Hepatocyte (in vitro differentiated cells): ENCODE measurements around the gene MFF. TPM values are rescaled to one million over a fixed set of nuclear protein-coding genes. Genes with fewer than 3 reads are reported as not detected.

Experiments
- DNase-seq: peaks from one replicate; pipeline ENCODE4 v3.0.0-alpha.2; 2016; ENCODE audit warnings: low spot score
- H2AFZ ChIP-seq: fragments of 200-600 bp; sonication (generic); 2 replicates; pipeline ENCODE4 v1.6.0; 2016; ENCODE audit warnings: antibody characterized with exemption, mild to moderate bottlenecking
- H3K27ac ChIP-seq: fragments of 200-600 bp; sonication (generic); 2 replicates; pipeline ENCODE4 v1.5.1; 2016; ENCODE audit warnings: mild to moderate bottlenecking
- H3K27me3 ChIP-seq: fragments of 200-600 bp; sonication (generic); 2 replicates; pipeline ENCODE4 v1.6.1; 2016
- H3K36me3 ChIP-seq: fragments of 200-600 bp; sonication (generic); replicated peaks from 2 replicates; pipeline ENCODE4 v1.5.1; 2016; ENCODE audit warnings: low read depth; ENCODE audit not compliant: insufficient read depth
- H3K4me1 ChIP-seq: fragments of 200-600 bp; sonication (generic); 2 replicates; pipeline ENCODE4 v1.5.1; 2016; ENCODE audit warnings: mild to moderate bottlenecking, moderate library complexity; ENCODE audit not compliant: insufficient read depth
- H3K4me2 ChIP-seq: fragments of 200-600 bp; sonication (generic); 2 replicates; pipeline ENCODE4 v1.6.0; 2016
- H3K4me3 ChIP-seq: fragments of 200-600 bp; sonication (generic); 2 replicates; pipeline ENCODE4 v1.5.1; 2016; ENCODE audit warnings: mild to moderate bottlenecking
- H3K79me2 ChIP-seq: fragments of 200-600 bp; sonication (generic); 2 replicates; pipeline ENCODE4 v1.6.0; 2017; ENCODE audit warnings: mild to moderate bottlenecking
- H3K9me2 ChIP-seq: fragments of 200-600 bp; sonication (generic); replicated peaks from 2 replicates; pipeline ENCODE4 v1.6.0; 2017; ENCODE audit warnings: mild to moderate bottlenecking; ENCODE audit not compliant: insufficient read depth
- H3K9me3 ChIP-seq: fragments of 200-600 bp; sonication (generic); 2 replicates; pipeline ENCODE4 v1.5.1; 2016; ENCODE audit warnings: low read depth, mild to moderate bottlenecking
- H4K20me1 ChIP-seq: fragments of 200-600 bp; sonication (generic); 2 replicates; pipeline ENCODE4 v1.6.0; 2016; ENCODE audit warnings: mild to moderate bottlenecking; ENCODE audit not compliant: insufficient read depth, poor library complexity, severe bottlenecking
- CTCF ChIP-seq: fragments of 200-600 bp; sonication (generic); IDR thresholded peaks from 2 replicates; pipeline ENCODE4 v1.5.1; 2016; ENCODE audit warnings: antibody characterized with exemption, mild to moderate bottlenecking; ENCODE audit not compliant: poor library complexity
- EZH2 ChIP-seq: fragments of 200-600 bp; sonication (generic); IDR thresholded peaks from 2 replicates; pipeline ENCODE4 v1.6.1; 2016; ENCODE audit warnings: antibody characterized with exemption, mild to moderate bottlenecking, borderline replicate concordance
- EZH2phosphoT487 ChIP-seq: fragments of 200-600 bp; sonication (generic); IDR thresholded peaks from one replicate; pipeline ENCODE4 v1.6.1; 2018; ENCODE audit warnings: antibody characterized with exemption, mild to moderate bottlenecking, low read depth, moderate library complexity; ENCODE audit not compliant: unreplicated experiment, severe bottlenecking
- WGBS: methylation state at CpG from one replicate; pipeline ENCODE4 v1.1.6; 2016; ENCODE audit warnings: low lambda C conversion rate; ENCODE audit errors: missing lambda C conversion rate; 5-methylcytosine and 5-hydroxymethylcytosine counted together
- polyA plus RNA-seq: library from polyadenylated mRNA; unstranded; fragments of >200 nt; fragmentation: Nextera tagmentation; extraction: Ambion mirVana; gene quantifications from 2 replicates; pipeline ENCODE4 v1.2.1, GENCODE V29; 2016
- total RNA-seq: library from RNA; depleted of rRNA; stranded (reverse); fragments of >200 nt; gene quantifications from 2 replicates; pipeline ENCODE4 v1.2.3, GENCODE V29; 2014

The MFF gene
- total and polyA plus RNA-seq, 2 experiments from 2014 or later, result 111 to 125 TPM

DNA sequence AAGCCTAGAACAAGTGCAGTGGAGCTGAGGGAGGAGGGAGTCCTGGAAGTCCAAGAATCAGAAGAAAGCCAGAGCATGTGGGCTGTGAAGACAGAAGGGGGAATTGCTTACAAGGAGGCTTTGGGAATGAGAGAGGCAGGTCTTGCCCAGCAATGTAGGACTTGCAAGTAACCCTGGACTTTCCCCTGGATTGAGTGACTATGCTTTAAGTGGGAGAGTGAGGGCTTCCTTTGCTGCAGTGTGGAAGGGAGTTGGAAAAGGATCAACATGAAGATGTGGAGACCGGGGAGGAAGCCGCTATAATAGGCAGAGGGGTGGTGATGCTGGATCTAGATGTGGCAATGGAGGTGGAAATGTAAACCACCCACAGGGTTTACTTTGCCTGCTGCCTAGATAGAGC, 76.5 kb downstream of the MFF start:
- Histone ChIP-seq H3K4me3 (no peak overlapping the region), H3K36me3 (no peaks in the 10 kb centered on the region), H3K9me3 (no peaks in the 10 kb centered on the region), H2AFZ (no peak overlapping the region), H3K79me2 (no peaks in the 10 kb centered on the region), H3K27me3 (no peaks in the 10 kb centered on the region), H3K9me2 (no peaks in the 10 kb centered on the region), H3K4me2 (no peak overlapping the region), H4K20me1 (no peaks in the 10 kb centered on the region), H3K4me1 (peaks cover 11% of the 10 kb centered on the region), H3K27ac (peak overlapping the region; percentile 90)
- TF ChIP-seq CTCF, result no peak
- no peak for TF ChIP-seq EZH2
- TF ChIP-seq EZH2phosphoT487, result no peak
- WGBS, result 67% methylated on average over 2 of the region's 2 CpGs
- DNase-seq, result peak; percentile 34

DNA sequence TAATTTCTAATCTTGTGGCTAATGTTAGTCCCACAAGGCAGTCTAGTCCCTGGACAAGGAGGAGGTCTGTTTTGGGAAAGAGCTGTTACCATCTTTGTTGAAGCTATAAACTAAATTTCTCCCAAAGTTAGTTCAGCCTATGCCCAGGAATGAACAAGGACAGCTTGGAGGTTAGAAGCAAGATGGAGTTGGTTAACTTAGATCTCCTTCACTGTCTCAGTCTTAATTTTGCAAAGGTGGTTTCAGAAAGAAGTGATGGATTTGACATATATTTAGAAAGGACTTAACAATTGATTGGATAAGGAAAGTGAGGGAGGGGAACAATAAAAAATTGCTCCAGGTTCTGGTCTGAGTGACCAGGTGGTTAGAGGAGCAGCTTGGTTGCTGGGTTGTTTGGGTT, 77.3 kb downstream of the MFF start:
- TF ChIP-seq CTCF (no peak), EZH2phosphoT487 (no peak), EZH2 (no peak)

GRCh38 chr2:227402959-227403358, 77.9 kb downstream of the MFF start:
- no peaks in the 10 kb centered on the region for H3K36me3 ChIP-seq
- TF ChIP-seq EZH2 (no peak), CTCF (no peak)

More for the DNA sequence above, 77.3 kb downstream of the MFF start:
- Histone ChIP-seq H3K4me1 (peaks cover 17% of the 10 kb centered on the region), H3K36me3 (no peaks in the 10 kb centered on the region), H3K27me3 (no peaks in the 10 kb centered on the region), H3K79me2 (no peaks in the 10 kb centered on the region), H3K4me3 (no peak overlapping the region), H4K20me1 (no peaks in the 10 kb centered on the region), H3K27ac (peak overlapping the region; percentile 90), H3K4me2 (no peak overlapping the region), H2AFZ (no peak overlapping the region), H3K9me3 (no peaks in the 10 kb centered on the region), H3K9me2 (no peaks in the 10 kb centered on the region)
- no peak for DNase-seq

More at GRCh38 chr2:227402959-227403358, 77.9 kb downstream of the MFF start:
- Histone ChIP-seq H3K9me3 (no peaks in the 10 kb centered on the region), H3K4me2 (no peak overlapping the region), H3K79me2 (no peaks in the 10 kb centered on the region), H3K9me2 (no peaks in the 10 kb centered on the region), H4K20me1 (no peaks in the 10 kb centered on the region), H3K4me1 (peaks cover 17% of the 10 kb centered on the region), H3K27me3 (no peaks in the 10 kb centered on the region), H3K4me3 (no peak overlapping the region), H3K27ac (no peak overlapping the region), H2AFZ (no peak overlapping the region)
- DNase-seq, result no peak
- 64% methylated on average over 4 of the region's 4 CpGs for WGBS
